Keratinocyte (primary cell): ENCODE data around the gene HECA. TPM values are rescaled to one million over a fixed set of nuclear protein-coding genes. Genes with fewer than 3 reads are reported as not detected.
"Not testable (repeated sequence)": the region's sequence is repeated elsewhere in the genome, so short reads cannot be mapped to it uniquely, and the experiment has no call there.

ENCODE experiments used
- DNase-seq: peaks from one replicate; pipeline ENCODE4 v3.0.0-alpha.2; 2011; ENCODE audit warnings: low read depth, missing footprints, low spot score
- FAIRE-seq: peaks from 2 replicates; lab custom pipeline; 2011; peaks lifted over from hg19 to GRCh38; lab: Jason Lieb, UNC
- H2AFZ ChIP-seq: 2 replicates; pipeline ENCODE4 v1.6.0; 2012; ENCODE audit warnings: low read length, control low read depth, inconsistent platforms; ENCODE audit not compliant: control insufficient read depth
- H3K27ac ChIP-seq: 2 replicates; pipeline ENCODE4 v1.5.1; 2011; ENCODE audit warnings: low read length; ENCODE audit not compliant: control insufficient read depth, insufficient read depth
- H3K27me3 ChIP-seq: 3 replicates; pipeline ENCODE4 v1.6.0; 2011; ENCODE audit warnings: low read length; ENCODE audit not compliant: control insufficient read depth, insufficient read depth; ENCODE audit errors: extremely low read depth
- H3K36me3 ChIP-seq, 2 experiments: 2 replicates in 1 of 2; 3 replicates in 1 of 2; pipeline ENCODE4 v1.5.1; 2011; ENCODE audit warnings: low read length in 2 of 2, mild to moderate bottlenecking in 1 of 2; ENCODE audit not compliant: control insufficient read depth in 2 of 2, insufficient read depth in 2 of 2; ENCODE audit errors: extremely low read depth in 1 of 2
- H3K4me1 ChIP-seq: 3 replicates; pipeline ENCODE4 v1.5.1; 2011; ENCODE audit warnings: low read length; ENCODE audit not compliant: control insufficient read depth, insufficient read depth; ENCODE audit errors: extremely low read depth
- H3K4me2 ChIP-seq: 3 replicates; pipeline ENCODE4 v1.6.0; 2011; ENCODE audit warnings: low read depth, low read length; ENCODE audit not compliant: control insufficient read depth, insufficient read depth; ENCODE audit errors: extremely low read depth
- H3K4me3 ChIP-seq, 3 experiments: fragments of 200-600 bp in 1 of 3; sonication (generic) in 1 of 3; 2 replicates in 2 of 3; 3 replicates in 1 of 3; pipeline ENCODE4 v1.5.1; 2011 to 2016; ENCODE audit warnings: low read length in 3 of 3, mild to moderate bottlenecking in 3 of 3, control low read depth in 2 of 3, inconsistent platforms in 1 of 3, low read depth in 1 of 3, mixed read lengths in 1 of 3, mixed run types in 1 of 3, moderate library complexity in 1 of 3; ENCODE audit not compliant: control insufficient read depth in 2 of 3, insufficient read depth in 2 of 3; ENCODE audit errors: extremely low read depth in 1 of 3
- H3K79me2 ChIP-seq: 2 replicates; pipeline ENCODE4 v1.6.0; 2012; ENCODE audit warnings: low read length; ENCODE audit not compliant: control insufficient read depth, insufficient read depth
- H3K9ac ChIP-seq: 3 replicates; pipeline ENCODE4 v1.6.0; 2011; ENCODE audit warnings: low read length; ENCODE audit not compliant: control insufficient read depth, insufficient read depth; ENCODE audit errors: extremely low read depth
- H3K9me1 ChIP-seq: 3 replicates; pipeline ENCODE4 v1.6.0; 2011; ENCODE audit warnings: low read length; ENCODE audit not compliant: control insufficient read depth, insufficient read depth; ENCODE audit errors: extremely low read depth
- H3K9me3 ChIP-seq: 2 replicates; pipeline ENCODE4 v1.5.1; 2012; ENCODE audit warnings: low read depth, low read length; ENCODE audit not compliant: control insufficient read depth
- H4K20me1 ChIP-seq: 3 replicates; pipeline ENCODE4 v1.6.0; 2011; ENCODE audit warnings: low read length; ENCODE audit not compliant: control insufficient read depth, insufficient read depth; ENCODE audit errors: extremely low read depth
- CTCF ChIP-seq, 3 experiments: IDR thresholded peaks in 1 of 3; conservative IDR thresholded peaks in 1 of 3; optimal IDR thresholded peaks in 1 of 3; 2 replicates in 2 of 3; 3 replicates in 1 of 3; pipeline versions ENCODE3 to v1.5.1; 2011; ENCODE audit warnings: low read length in 3 of 3, mild to moderate bottlenecking in 3 of 3, moderate library complexity in 2 of 3, control low read depth in 1 of 3, inconsistent platforms in 1 of 3; ENCODE audit not compliant: insufficient read depth in 2 of 3; ENCODE audit errors: extremely low read depth in 1 of 3
- EZH2 ChIP-seq: IDR thresholded peaks from one replicate; pipeline ENCODE4 v1.6.1; 2012; ENCODE audit warnings: inconsistent platforms, mild to moderate bottlenecking, low read length, moderate library complexity
- dilution Hi-C: fragments of 300-500 bp; cut with MboI; formaldehyde crosslinking; loops from one replicate; pipeline ENCODE4 v1.7.0; 2020; ENCODE audit warnings: low sequenced_read_pairs; ENCODE audit not compliant: extremely low pct_ligation_motif_present
- polyA plus RNA-seq, 5 experiments: library from polyadenylated mRNA; depleted of rRNA in 3 of 5; stranded (reverse) in 3 of 5; stranded (forward) in 1 of 5; unstranded in 1 of 5; fragments of >200 nt; gene quantifications; 1 replicate in 1 of 5; 2 replicates in 3 of 5; 3 replicates in 1 of 5; pipeline versions ENCODE4 v1.2.1 to v1.2.3, GENCODE V29; 2011 to 2012; ENCODE audit warnings: missing spikeins in 2 of 5, low read depth in 1 of 5, low replicate concordance in 1 of 5

HECA gene
- polyA plus RNA-seq, 1 donor (not counting 4 experiments of a cell fraction or from before 2014, with no cell fraction given) = 12.3 TPM

- H3K27ac ChIP-seq = no peak overlapping the region
- dilution Hi-C loops = no loop called here
- no peaks in the 10 kb centered on the region for H3K27me3 ChIP-seq
- no peaks in the 10 kb centered on the region for H3K9me1 ChIP-seq
- no peak overlapping the region for H2AFZ ChIP-seq
- TF ChIP-seq CTCF (optimal IDR thresholded peaks at IDR 0.05 in 1 of 3, IDR thresholded peaks at IDR 0.05 in 1 of 3, conservative IDR thresholded peaks at IDR 0.05 in 1 of 3; ENCODE audit: extremely low read depth in 1 of 3, insufficient read depth in 2 of 3, low read length in 3 of 3) = no peak
- TF ChIP-seq EZH2 = no peak
- H3K4me1 ChIP-seq = peaks cover 33% of the 10 kb centered on the region
- FAIRE-seq (no peak), DNase-seq (no peak)
- H3K9ac ChIP-seq = no peak overlapping the region
- H3K4me3 ChIP-seq = peak overlapping the region in 1 of 3 experiments; percentile 35
- no peaks in the 10 kb centered on the region for H4K20me1 ChIP-seq
- peaks cover 40% of the 10 kb centered on the region for H3K79me2 ChIP-seq
- H3K9me3 ChIP-seq = no peaks in the 10 kb centered on the region
- peak overlapping the region; percentile 76 for H3K4me2 ChIP-seq
- peaks cover 0 to 3% of the 10 kb centered on the region in 2 experiments for H3K36me3 ChIP-seq
These were observed 2.8 kb downstream of the HECA start for GRCh38 chr6:139137706-139138105.

- H4K20me1 ChIP-seq, H3K27me3 ChIP-seq, H3K9me1 ChIP-seq, FAIRE-seq, H3K36me3 ChIP-seq, dilution Hi-C loops, DNase-seq, H3K27ac ChIP-seq, H2AFZ ChIP-seq, H3K9me3 ChIP-seq: not testable (repeated sequence)
- H3K9ac ChIP-seq = peak overlapping the region; percentile 39
- H3K4me1 ChIP-seq = peaks cover 25% of the 10 kb centered on the region
- H3K4me3 ChIP-seq = peak overlapping the region in 1 of 3 experiments; percentile 36
- H3K4me2 ChIP-seq = peak overlapping the region; percentile 77
- H3K79me2 ChIP-seq = peaks cover 57% of the 10 kb centered on the region
These were observed 6.0 kb downstream of the HECA start for GRCh38 chr6:139140854-139141253.

- peaks cover 0 to 2% of the 10 kb centered on the region in 2 experiments for H3K36me3 ChIP-seq
- dilution Hi-C loops = no loop called here
- no peaks in the 10 kb centered on the region for H3K9me1 ChIP-seq
- no peaks in the 10 kb centered on the region for H3K27me3 ChIP-seq
- FAIRE-seq (no peak), DNase-seq (no peak)
- no peak overlapping the region for H3K27ac ChIP-seq
- no peak for TF ChIP-seq CTCF (optimal IDR thresholded peaks at IDR 0.05 in 1 of 3, IDR thresholded peaks at IDR 0.05 in 1 of 3, conservative IDR thresholded peaks at IDR 0.05 in 1 of 3; ENCODE audit: extremely low read depth in 1 of 3, insufficient read depth in 2 of 3, low read length in 3 of 3)
- no peak for TF ChIP-seq EZH2
- H3K79me2 ChIP-seq = peaks cover 60% of the 10 kb centered on the region
- no peak overlapping the region for H3K9ac ChIP-seq
- H2AFZ ChIP-seq = no peak overlapping the region
- H3K4me1 ChIP-seq = peaks cover 27% of the 10 kb centered on the region
- no peaks in the 10 kb centered on the region for H4K20me1 ChIP-seq
- H3K4me3 ChIP-seq = no peak overlapping the region
- H3K9me3 ChIP-seq = no peaks in the 10 kb centered on the region
- H3K4me2 ChIP-seq = no peak overlapping the region
These were observed 7.4 kb downstream of the HECA start for GRCh38 chr6:139142262-139142661.
